Measurements from ENCODE around the gene ARL13B.
"Not testable (repeated sequence)": the region's sequence is repeated elsewhere in the genome, so short reads cannot be mapped to it uniquely, and the experiment has no call there.

ARL13B gene

DNA sequence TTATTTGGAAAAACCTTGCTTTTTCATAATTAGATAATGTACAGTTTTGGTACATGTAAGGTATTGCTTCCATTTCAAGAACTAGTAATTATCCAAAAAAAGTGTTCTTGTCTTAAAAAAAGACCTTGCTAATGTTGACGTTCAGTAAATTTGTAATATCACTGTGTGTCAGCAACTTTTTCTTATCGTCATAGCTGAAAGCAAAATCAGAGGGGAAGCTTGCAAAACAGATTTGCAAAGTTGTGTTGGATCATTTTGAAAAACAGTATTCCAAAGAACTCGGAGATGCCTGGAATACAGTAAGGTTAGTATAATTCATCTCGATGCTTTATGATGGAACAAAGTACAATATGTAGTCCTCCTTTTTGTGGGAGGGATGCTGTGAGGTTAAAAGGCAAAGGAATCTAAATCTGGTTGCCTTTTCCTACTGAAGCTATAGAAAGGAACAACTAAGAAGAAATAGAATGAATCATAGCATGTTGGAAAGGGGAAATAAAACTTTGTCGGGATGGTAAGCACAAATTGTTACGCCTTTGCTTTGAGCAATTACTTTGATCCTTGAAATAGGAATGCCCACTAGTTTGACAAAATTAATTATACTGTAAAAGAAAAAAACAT is 84.4 kb downstream of the ARL13B start:
- DNase-seq, result no peak

DNA sequence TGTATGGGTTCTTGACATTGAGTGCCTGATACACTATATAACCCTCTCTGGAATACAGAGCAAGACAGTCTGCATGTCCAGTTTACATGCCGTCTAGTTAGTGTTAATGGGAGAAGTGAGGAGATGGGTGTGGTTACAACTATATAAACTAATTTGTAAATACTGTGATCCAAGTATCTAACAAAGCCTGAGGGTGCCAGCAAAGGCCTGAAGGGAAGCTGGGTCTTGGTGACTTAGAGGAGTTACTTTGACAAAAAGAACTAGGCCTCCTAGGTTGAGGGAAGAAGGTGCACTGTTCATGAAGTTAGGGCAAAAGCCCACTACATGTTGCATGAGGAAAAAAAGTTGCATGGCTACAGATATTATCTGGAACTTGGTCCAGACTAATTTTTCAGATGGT is 85.2 kb downstream of the ARL13B start:
- DNase-seq, result no peak

DNA sequence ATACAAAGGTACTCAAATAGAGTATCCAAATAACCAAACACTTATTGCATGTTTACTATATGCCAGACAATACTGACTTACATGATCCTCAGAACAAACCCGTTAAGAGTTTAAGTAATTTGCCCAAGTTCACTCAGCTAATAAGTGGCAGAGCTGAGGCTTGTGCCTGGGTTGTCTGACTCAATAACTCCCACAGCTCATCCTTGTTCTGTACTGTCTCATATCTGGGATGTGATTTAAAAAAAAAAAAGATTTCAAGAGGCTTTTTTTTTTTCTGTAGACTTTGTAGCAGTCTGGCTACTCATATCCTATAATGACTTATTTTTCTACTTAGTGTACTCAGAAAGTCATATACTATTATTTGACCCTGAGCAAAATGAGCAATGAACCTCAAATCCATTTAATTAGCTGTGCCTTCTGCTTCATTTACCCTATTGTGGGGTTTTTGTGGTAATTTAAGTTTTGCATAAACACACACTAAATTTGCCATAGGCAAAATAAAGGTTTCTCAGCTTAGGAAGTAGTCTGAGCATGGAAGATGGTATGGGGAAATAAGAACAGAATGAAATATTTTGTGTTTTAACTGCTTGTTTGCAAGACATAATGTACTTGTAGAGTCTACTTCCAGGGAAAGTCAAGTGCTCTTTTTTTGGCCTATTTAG is 86.0 kb downstream of the ARL13B start:
- DNase-seq, result no peak

DNA sequence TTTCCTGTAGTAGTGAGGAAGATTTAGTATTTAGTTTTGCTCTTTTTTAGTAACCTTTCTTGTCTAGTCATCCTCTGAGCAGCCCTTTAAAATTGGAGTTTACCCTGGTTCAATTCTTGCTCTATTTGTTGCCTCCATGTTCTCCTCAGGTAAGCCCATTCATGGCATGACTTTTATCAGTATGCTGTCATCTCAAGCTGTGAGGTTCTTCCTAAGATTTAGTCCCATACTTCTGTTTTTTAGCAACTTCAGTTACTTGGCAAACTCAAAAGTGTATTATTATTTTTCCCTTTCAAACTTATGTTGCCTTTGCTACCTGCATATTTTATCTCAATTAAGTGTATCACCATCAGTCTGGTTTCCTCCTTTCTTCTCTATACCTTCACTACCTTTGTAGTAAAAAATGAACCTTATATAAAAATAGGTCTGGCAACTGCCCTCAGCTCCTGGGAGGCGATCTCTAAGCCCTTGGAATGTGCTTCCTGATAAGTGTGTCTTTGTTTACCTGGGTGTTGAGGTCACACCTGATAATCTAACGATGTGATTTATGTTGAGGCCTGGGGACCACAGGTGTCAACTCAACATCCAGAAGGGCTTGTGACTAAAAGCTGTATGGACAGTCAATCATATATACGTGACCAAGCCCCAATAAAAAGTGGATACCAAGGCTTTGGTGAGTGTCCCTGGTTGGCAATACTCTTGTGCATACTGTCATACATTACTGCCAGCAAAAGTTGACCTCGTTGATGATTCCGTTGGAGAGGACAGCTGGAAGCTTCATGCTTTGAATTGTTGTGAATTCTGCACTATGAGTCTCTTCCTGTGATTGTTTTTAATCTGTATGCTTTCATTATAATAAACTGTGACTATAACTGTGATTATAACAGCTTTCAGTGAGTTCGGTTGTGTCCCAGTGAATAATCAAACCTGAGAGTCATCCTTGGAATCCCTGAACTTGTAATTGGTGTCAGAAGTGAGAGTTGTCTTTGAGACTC is 86.8 kb downstream of the ARL13B start:
- DNase-seq, result no peak

DNA sequence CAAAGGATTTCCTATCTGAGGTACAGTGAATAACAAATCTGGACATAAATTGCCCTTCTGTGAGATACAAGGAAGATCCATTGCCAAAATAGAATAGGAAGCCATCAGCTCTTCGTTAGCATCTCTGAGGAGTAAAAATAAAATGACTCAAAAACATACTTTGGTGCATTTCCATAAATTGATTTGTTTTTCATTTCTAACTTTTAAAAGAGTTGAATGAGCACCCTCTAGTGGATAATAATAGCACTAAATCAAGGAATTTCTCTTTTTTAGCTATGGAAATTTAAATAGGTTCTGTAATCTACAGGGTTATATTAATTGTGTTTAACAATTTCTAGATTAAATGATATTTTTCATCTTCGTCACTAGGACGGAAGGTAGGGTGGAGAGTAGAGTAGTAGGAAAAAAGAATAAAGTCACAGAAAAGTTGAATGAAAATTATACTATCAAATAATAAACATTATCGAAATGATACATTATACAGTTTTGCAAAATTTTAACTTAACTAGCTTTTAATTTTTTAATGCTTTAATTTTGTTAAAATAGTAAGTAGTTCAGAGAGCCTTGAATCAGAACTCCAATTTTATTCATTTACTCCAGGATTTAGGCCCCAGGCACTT is 89.3 kb downstream of the ARL13B start:
- no peak for DNase-seq

- no peak for DNase-seq
These were observed 90.5 kb downstream of the ARL13B start for GRCh38 chr3:94070341-94070911.

- no peak for DNase-seq
These were observed 91.8 kb downstream of the ARL13B start for GRCh38 chr3:94071713-94072284.

DNA sequence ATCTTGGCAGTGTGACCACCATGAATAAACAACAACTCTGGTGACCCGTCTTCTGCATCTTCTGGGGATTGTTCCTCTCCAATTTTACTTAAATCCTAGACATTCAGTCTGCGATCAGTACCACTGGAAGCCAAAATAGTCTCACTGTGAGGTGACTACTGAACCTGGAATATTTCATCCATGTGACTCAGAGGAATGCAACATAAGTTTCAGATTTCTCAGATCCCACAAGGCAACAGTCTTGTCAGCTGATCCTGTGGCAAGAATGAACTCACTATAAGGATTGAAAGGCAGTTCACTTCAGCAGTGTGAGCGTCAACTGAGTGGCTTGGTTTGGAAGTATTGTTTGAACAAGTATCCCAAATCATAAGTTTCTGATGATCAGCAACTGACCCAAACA is 96.1 kb downstream of the ARL13B start:
- no peak for DNase-seq

GRCh38 chr3:94080552-94080951 is 100.6 kb downstream of the ARL13B start:
- DNase-seq, result not testable (repeated sequence)

GRCh38 chr3:94081884-94082283 is 101.9 kb downstream of the ARL13B start:
- no peak for DNase-seq

DNA sequence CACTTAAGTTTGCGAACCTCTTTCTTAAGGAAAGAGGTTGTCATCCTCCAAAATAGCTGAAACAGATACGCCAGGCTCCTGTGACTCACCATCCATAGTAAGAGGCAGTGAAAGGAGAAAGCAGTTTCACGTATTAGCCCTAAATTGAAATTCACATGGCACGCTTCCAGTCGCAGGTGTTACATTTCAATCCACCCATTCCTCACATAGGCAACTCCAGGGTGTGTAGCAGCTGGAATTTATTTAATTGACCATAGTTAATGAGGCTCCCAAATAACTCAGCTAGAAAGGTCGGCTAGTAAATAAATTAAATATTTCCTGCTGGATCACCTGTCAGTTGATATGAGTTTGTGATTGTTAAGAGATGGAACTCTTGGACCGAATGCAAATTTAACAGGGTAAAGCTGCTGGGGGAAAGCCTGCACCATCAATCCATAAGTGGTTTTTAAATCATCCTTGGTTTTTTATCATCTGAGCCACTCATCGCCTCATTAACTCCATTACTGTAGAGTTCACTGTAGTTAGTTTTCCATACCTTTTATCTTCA is 102.5 kb downstream of the ARL13B start:
- DNase-seq, result no peak

- no peak for DNase-seq
These were observed 103.3 kb downstream of the ARL13B start for GRCh38 chr3:94083261-94083660.

- no peak for DNase-seq
These were observed 109.2 kb downstream of the ARL13B start for GRCh38 chr3:94089126-94089525.

- DNase-seq, result no peak
These were observed 112.1 kb downstream of the ARL13B start for GRCh38 chr3:94092086-94092485.

DNA sequence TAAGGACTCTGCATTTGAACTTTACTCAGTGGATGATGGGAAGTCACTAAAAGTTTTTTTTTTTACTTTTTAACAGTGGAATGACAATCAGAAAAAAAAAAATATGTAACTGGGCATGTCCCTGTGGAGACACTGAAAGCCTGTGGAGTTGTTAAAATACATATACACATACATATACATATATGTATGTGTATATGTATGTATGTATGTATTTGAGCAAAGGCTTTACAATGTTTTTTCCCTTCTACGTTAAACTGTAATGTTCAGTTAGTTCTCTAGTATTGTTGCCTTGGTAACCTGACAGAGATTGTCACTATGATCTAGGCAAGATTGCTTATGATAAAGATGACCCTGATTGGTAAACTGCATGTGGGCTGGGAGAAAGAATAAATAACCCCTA is 113.2 kb downstream of the ARL13B start:
- no peak for DNase-seq

- no peak for DNase-seq
These were observed 115.2 kb downstream of the ARL13B start for GRCh38 chr3:94095111-94095510.

DNA sequence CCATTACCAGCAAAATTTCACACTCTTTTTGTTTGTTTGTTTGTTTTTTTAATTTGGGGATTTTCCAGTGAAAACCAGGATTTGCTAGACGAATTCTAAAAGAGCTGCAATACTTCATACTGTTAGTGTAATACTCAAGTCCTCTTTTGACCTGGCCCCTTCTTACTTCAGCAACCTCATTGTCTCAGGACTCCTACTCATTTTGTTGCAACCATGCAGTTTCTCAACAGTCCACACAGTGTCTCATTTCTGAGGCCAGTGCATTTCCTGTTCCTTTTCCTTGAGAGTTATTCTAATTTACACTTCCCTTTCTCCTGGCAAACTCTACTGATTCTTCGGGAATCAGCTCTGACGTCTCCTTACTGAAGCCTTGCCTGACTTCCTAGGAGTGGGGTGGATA is 118.5 kb downstream of the ARL13B start:
- DNase-seq, result no peak

DNA sequence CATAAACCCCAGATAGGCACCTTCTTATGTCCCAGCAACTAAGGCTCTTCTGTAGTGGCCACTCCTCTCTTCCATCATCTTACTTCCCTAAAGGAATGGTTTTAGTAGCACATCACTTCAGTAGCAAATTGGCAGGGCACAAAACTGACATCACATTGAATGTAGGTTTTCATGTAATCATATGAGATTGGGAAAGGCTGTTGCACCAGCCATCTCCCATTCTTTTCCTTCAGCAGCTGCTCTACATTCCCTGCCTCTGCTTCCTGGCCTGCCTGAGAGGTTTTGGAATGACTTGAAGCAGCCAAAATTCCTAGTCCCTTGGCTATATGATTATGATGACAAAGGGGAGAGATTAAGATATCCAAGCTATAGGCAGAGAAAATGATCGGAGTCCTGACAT is 119.4 kb downstream of the ARL13B start:
- no peak for DNase-seq

DNA sequence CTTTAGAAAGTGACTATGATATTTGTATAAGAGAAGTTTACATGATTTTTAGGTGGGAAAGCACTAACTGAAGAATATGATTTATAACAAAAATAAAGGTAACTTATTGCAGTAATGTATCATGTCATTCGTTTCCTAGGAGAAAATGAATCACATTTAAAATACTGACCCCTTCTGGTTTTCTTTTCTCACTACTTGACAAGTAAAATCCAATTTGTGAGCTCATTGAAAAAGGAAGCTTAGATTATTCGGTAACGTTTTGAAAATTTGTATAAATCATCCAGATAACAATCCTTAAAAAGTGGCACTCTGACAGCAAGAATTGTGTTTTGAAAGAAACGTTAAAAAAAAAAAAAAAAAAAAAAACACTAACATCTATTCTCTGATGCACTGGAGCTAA is 121.9 kb downstream of the ARL13B start:
- DNase-seq, result no peak
